SK-MEL-5 (cell line): Measurements from ENCODE around the gene PIGV. TPM values are rescaled to one million over a fixed set of nuclear protein-coding genes. Genes with fewer than 3 reads are reported as not detected.
"Not testable (repeated sequence)": the region's sequence is repeated elsewhere in the genome, so short reads cannot be mapped to it uniquely, and the experiment has no call there.

Source experiments
- DNase-seq: peaks from one replicate; pipeline ENCODE4 v3.0.0-alpha.2; 2016; ENCODE audit warnings: low read depth, low spot score
- in situ Hi-C: cut with HindIII; loops from 2 replicates; pipeline ENCODE4 v1.10.0; 2016; ENCODE audit warnings: low sequenced_read_pairs, high pct_unique_total_duplicates, low pct_unique_long_range_greater_than_20kb
- total RNA-seq: library from RNA; depleted of rRNA; stranded (reverse); fragments of >200 nt; shearing (Covaris generic); gene quantifications from 2 replicates; pipeline ENCODE4 v1.2.3, GENCODE V29; 2014

The PIGV gene
- total RNA-seq, 1 experiment from 2014 or later, result 18.8 TPM

DNA sequence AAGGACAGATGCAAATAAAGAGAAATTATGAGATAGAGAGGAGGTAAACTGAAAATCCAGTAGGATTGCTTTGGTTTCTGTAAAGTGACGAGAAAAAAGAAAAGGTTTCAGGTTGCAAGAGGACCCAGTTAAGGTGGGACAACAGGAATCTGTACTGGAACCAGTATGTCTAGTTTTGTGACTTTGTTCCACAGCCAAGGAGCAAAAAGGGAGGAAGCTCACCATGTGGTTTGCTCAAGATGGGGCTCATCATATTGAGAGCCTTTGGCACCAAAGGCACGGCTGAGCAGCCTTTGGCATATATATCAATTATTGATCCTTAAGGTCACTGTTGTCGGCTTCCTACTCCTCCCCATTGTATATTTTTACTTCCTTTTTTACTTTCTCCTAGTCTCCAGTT is 37.0 kb downstream of the PIGV start:
- in situ Hi-C loops, result no loop called here
- DNase-seq, result no peak

DNA sequence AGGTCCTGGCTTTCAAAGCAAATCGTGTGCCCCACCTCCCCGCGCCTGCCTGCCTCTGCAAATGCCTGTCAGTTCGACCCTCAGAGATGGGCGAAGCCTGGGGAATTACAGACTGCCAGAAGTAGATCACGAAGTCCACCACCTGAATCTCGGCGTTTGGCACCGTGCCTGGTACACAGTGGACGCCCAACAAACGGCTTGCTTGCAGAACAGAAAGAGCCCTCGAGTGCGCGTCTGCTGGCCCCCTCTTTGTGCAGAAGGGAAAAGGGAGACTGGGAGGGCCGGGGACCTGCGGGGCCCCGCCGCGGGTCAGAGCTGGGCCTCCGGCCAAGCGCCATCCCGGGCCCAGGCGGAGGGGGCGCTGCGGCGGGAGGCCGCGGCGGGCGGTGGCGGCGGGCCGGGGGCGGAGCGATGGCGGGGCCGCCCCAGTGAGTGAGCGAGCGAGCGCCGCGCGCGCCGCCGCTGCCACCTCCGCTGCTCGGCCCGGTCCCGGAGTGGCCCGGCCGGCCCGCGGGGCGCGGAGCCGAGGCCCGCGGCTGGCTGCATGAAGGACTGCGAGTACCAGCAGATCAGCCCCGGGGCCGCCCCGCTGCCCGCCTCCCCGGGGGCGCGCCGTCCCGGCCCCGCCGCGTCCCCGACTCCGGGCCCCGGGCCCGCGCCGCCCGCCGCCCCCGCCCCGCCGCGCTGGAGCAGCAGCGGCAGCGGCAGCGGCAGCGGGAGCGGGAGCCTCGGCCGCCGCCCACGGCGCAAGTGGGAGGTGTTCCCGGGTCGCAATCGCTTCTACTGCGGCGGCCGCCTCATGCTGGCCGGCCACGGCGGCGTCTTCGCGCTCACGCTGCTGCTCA is 38.7 kb downstream of the PIGV start, which contains the start of gene ZDHHC18:
Gene ZDHHC18 (plus strand): TSS at position 428 of the 845 bp plus-strand sequence. CDS start 117 bp downstream, at position 545.
- in situ Hi-C loops, result no loop called here
- peak; percentile 49 for DNase-seq

DNA sequence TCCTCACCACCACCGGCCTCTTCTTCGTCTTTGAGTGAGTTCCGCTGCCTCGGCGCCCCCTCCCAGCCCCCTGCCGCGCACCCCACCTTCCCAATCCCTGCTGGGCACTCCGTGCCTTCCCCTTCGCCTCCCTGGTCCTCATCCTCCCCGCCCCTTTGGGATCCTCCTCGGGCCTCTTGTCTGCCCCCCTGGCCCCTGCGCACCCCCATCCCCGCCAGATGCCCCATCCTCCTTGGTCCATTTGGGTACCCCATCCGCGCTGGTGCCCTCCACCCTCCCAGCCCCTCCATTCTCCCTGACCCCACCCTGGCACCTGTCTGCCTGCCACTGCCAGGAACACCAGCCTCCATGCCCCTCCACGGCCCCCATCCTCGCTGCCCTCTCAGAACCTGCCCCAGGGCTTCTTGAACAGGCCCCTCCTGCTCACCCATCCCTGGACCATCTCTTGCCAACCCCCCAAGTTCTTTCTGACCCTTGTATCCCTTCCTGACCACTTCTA is 39.4 kb downstream of the PIGV start:
- in situ Hi-C loops, result no loop called here
- no peak for DNase-seq

DNA sequence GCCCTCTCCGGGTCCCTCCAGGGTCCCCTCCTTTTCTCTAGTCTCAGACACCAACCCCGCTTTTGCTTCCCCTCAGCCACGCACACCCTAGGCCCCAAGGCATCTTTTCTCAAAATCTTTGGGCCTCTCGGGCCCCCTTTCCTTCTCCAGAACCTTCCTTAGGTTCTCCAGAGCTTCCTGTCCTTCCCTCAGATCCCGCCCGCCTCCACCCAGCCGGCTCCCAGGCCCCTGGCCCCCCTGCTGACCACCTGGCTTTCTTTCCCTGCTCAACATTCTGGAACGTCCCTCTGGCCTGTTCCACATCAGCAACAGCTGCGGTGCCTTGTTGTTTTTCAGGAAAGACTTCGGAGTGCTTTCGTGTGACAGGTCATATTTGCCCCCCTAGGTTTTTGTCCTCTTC is 39.9 kb downstream of the PIGV start:
- in situ Hi-C loops, result no loop called here
- no peak for DNase-seq

- in situ Hi-C loops, result no loop called here
- DNase-seq, result no peak
Observed at GRCh38 chr1:26828411-26828991, 40.8 kb downstream of the PIGV start.

GRCh38 chr1:26829184-26829911 is 41.6 kb downstream of the PIGV start:
- in situ Hi-C loops, result no loop called here
- no peak for DNase-seq

DNA sequence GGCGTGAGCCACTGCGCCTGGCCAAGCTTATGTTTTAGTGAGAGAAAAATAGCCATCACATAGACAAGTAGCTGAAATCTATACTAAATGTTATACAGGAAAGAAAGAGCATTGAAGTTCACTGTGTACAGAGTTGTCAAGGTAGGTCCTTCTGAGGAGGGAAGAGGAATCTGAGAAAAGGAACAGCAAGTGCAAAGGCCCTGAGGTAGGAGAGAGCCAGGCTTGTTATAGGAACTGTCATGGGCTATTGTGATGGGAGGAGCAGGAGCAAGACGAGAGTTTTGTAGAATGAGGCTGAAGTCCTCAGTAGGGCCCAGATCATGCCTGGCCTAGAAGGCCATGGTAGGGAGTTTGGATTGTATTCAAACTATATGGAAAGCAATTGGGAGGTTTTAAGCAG is 43.3 kb downstream of the PIGV start:
- in situ Hi-C loops, result no loop called here
- DNase-seq, result no peak

DNA sequence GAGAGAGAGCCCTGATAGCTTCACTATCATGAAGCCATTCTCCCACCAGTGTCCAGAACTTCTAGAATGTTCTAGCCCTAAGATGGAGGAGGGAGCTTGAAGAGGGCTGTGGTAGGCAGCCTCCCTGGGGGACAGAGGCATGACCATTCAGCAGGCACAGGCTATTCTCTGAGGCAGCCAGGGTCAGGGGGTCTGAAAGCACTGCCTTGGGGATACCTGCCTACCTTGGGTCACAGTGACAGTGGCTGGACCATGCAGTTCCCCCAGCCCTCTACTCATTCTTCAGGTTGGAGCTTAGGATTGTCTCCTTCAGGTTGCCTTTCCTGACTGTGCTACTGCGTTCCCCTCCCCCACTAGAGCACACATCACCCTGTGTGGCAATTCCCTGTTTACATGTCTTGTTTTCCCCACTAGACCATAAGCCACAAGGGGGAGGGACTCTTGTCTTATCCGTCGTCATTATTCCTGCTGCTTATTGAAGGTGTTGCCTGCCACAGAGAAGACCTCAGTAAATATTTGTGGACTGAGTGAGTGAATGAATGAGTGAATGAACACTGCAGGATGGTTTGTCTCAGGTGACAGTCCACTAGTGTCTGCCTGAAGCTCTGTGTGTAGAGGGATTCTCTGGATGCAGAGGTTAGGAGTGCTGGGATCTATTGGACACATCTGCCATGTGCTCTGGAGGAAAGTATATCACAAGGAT is 43.9 kb downstream of the PIGV start:
- DNase-seq, result no peak
- in situ Hi-C loops, result no loop called here

GRCh38 chr1:26832249-26832960 is 44.7 kb downstream of the PIGV start:
- no peak for DNase-seq
- in situ Hi-C loops, result no loop called here

DNA sequence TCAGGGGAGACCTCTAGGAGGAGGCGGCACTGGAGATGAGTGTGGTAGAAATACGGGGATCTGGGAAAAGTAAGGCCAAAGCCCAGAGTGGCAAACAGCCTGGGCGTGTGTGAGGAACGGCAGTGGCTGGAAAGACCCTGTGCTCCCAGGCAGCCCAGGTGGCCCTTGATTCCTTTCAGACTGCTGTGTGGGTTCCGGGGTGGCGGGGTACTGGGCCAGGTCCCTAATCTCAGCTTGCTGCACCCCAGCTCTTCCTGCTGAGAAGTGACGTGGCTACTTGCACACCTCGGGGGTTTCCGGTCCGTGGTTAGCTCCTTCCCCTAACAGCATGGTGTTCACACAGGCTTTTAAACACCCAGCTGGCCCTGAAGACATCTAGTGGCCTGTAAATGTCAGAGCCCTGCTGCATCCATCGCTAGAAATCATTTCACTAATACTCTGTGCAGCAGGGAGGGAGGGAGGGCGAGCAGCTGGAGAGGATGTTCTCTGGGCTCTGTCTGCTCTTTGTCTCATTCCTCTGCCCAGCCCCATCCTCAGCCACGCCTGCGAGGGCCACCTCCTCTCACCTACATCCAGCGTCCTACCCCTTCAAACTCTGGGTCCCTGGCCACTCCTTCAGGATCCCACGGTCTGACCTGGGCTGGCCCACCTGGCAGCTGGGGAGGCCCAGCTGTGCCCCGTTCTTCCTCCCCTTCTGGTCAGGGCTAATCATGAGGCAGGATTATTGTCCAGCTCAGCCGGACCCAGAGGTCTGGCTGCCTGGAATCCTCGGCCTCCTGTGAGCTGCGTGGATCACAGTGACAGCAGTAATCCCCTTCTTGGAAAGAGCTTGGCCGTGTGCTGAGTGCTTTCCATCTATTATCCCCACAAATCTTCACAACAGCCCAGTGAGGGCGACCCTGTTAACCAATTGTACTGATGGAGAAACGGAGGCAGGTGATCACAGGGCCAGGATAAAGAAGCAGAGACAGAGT is 46.0 kb downstream of the PIGV start:
- in situ Hi-C loops, result no loop called here
- no peak for DNase-seq

GRCh38 chr1:26837665-26838064 is 49.9 kb downstream of the PIGV start:
- DNase-seq, in situ Hi-C loops: not testable (repeated sequence)

GRCh38 chr1:26838474-26839338 is 51.0 kb downstream of the PIGV start:
- in situ Hi-C loops, result no loop called here

GRCh38 chr1:26839339-26839722 is 51.6 kb downstream of the PIGV start:
- in situ Hi-C loops, result no loop called here
- DNase-seq, result no peak

More at GRCh38 chr1:26838474-26839338, 51.0 kb downstream of the PIGV start:
- no peak for DNase-seq

GRCh38 chr1:26839779-26840178 is 52.0 kb downstream of the PIGV start:
- in situ Hi-C loops, result no loop called here
- DNase-seq, result no peak

DNA sequence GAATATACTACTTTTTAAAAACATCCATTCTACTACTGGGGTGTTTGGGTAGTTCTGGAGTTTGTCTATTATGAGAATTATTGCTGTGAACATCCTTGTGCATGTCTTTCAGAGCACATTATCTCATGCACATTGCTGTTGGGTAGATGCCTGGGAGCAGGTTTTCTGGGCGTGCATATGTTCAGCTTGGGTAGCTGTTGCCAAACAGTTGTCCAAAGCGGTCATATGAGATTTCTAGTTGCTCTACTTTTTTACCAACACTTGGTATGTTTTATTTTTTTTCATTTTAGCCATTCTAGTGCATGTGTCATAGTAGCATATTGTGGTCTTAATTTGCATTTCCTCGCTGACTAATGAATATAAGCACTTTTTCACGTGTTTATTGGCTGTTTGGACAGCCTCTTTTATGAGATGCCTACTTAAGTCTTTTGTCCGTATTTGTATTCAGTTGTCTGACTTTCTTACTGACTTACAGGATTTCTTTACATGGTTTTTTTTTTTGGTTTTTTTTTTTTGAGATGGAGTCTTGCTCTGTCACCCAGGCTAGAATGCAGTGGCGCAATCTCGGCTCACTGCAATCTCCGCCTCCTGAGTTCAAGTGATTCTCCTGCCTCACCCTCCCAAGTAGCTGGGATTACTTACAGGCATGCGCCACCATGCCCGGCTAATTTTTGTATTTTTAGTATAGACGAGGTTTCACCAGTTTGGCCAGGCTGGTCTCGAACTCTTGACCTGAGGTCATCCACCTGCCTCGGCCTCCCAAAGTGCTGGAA is 56.9 kb downstream of the PIGV start:
- in situ Hi-C loops, result no loop called here
- no peak for DNase-seq
